ENCODE measurements around the gene NTN3.

The NTN3 gene

GRCh38 chr16:2480948-2481347 lies 9.9 kb downstream of the NTN3 start:
- no peak for DNase-seq

- DNase-seq = no peak
Measured at GRCh38 chr16:2481676-2482075, 10.6 kb downstream of the NTN3 start.

- no peak for DNase-seq
Measured at GRCh38 chr16:2482249-2482648, 11.2 kb downstream of the NTN3 start.

GRCh38 chr16:2482708-2483534 lies 11.8 kb downstream of the NTN3 start:
- no peak for DNase-seq

DNA sequence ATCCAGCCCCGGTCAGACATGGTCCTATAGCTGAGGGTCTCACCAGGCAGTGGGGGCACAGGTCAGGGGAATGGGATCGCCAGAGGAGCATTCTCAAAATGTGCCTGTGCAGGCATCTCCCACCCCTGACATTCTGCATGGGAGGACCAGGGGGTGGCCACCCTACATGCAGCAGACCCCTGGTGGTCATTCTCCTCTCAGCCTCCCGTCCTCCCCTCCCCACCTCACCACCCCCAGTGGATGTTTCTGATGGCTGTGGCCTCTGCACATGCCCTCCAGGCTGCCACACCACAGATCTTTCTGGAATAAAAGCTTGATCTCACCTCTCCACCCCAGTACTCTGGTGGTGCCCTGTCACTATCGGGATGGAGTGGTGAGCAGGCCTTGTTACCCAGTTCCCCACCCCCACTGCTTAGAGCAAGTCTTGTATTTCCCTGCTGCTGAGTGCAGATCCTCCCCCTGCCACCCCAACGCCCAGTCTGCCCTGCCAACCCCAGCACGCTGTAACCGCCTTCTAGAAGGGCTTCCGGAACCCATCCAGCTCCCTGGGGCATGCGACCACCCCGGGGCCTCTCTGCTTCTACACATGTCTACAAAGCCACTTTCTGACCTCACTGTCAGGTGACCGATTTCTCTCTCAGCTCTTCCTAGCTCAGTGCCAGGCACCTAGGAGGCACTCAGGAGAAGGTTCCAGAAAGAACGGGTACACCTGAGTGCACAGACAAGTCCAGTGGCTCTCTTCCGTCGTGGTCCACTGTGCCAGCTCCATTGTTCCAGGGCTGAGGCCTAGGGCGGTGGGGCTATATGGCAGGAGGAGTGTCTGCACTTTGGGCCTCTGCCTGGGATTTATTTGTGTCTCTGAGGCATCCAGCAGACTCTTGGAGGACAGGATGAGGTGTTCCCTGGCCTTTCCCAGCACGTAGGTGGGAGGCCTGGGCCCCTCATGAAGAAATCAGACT lies 13.1 kb downstream of the NTN3 start:
- DNase-seq = no peak

DNA sequence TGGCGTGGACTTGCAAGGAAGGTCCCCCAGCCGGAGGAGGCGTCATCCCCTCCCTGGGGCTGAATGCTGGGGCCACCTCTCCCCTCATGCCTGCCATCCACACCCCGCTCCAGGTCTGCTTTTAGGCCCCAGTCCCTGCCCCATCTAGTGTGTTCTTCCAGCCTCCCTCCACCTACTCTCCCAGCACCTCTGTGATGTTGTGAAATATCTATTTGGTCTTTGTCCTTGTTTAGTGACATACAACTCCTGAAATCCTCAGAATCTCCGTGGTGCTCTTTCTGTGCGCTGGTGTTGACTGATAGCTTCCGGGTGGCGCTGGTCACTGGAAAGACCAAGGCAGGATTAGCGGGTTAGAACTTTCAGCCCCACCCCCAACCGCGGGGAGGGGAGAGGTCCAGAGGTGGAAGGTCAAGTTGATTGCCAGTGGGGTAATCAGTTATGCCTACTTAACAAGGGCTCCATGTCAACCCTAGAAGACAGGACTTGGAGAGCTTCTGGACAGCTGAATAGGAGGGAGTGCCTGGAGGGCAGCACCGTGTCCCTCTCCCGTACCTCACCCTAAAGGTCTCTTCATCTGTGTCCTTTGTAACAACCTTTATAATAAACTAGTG lies 13.9 kb downstream of the NTN3 start:
- DNase-seq = no peak

- DNase-seq = no peak
Measured at GRCh38 chr16:2485811-2486507, 14.9 kb downstream of the NTN3 start.

- DNase-seq = peak; percentile 40
Measured at GRCh38 chr16:2486645-2487516, 15.8 kb downstream of the NTN3 start.

DNA sequence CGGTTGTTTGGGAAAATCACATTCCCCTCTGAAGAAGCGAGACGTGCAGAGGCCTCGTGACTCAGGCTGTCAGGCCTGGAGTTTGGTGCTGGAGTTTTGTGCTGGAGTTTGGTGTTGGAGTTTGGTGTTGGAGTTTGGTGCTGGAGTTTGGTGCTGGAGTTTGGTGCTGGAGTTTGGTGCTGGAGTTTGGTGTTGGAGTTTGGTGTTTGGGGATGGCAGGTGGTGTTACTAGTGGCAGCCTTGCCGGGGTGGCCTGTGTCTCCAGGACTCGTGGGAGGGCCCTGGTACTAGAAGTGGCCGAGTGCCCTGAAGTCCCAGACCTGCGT lies 16.4 kb downstream of the NTN3 start:
- no peak for DNase-seq

DNA sequence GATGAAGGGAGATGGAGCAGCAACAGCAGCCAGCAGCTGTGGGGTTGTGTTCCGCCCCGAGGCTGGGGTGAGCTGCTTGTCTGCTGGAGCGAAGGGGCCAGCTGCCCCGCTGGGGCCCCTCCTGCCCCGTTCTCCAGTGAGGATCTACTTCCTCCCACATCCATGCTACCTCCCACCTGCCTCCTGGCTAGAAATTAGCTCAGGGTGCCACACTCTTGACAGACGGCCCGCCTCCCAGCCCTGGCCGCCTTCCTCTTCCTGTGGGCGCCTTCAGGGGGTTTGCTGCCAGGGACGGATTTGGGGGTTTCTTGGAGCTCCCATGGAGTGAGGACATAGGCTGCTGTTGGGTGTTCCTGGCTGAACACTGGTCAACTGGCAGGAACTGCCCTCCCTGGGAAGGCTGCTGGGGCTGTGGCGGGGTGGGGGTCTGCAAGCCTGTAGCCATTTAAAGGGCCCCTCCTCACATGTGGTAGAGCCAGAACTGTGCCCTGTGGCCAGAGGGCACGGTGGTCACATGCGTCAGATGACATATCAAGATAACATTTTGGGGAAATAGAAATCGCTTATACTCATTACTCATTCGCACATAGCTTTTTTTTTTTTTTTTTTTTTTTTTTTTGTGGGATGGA lies 16.9 kb downstream of the NTN3 start:
- no peak for DNase-seq

DNA sequence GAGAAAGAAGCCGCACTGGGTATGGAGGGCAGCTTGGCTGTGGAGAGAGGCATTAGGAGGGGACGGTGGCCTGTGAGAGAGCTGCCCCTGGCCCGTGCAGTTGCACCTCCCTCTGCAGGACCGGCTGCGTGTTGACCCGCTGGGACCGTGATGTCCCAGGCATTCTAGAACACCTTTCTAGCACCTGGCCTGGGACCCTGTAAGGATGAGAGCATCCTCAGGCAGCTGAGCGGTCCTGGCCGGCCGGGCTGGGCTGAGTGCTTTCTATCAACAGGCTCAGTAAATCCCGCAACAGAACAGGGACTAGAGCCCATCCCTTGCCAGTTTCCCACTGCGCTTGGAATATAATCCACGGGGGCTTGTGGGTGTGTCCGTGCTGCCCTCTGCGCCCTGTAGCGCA lies 18.5 kb downstream of the NTN3 start:
- DNase-seq = no peak

GRCh38 chr16:2490190-2491105 lies 19.4 kb downstream of the NTN3 start:
- no peak for DNase-seq

GRCh38 chr16:2492292-2492691 lies 21.2 kb downstream of the NTN3 start:
- no peak for DNase-seq

DNA sequence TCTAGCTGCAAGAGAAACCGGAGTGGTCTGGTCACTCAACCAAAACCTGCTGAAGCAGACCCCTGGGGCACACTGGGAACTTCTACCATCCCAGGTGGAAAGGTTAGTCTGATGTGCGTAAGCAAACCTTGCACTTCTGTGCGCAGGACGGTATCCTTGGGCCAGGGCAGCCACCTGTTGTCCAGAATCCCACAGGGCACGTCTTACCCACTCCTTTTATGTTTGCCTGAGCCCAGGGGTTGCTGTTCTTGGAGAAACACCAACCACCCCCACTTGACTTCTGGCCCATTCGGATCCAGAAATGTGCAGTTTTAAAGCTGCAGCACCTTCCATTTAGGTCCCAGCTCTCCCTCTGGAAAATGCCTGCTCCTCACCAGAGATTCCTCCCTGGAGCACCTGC lies 22.5 kb downstream of the NTN3 start:
- DNase-seq = no peak

DNA sequence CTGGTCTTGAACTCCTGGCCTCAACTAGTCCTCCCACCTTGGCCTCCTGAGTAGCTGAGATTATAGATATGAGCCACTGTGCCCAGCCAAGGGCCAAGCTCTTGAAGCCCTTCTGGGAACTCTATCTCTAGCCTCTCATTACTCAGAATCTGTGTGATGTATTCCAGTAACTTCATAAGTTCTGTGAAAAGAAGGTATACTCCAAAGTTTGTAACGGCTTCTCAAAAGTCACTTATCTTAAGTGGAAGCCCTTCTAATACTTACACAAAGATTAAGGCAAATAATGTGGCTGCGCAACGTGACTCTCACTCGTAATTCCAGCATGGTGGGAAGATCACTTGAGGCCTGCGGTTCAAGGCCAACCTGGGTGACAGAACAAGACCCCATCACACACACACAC lies 23.5 kb downstream of the NTN3 start:
- no peak for DNase-seq

- DNase-seq = no peak
Measured at GRCh38 chr16:2495041-2495440, 23.9 kb downstream of the NTN3 start.

- no peak for DNase-seq
Measured at GRCh38 chr16:2496223-2497115, 25.4 kb downstream of the NTN3 start.

DNA sequence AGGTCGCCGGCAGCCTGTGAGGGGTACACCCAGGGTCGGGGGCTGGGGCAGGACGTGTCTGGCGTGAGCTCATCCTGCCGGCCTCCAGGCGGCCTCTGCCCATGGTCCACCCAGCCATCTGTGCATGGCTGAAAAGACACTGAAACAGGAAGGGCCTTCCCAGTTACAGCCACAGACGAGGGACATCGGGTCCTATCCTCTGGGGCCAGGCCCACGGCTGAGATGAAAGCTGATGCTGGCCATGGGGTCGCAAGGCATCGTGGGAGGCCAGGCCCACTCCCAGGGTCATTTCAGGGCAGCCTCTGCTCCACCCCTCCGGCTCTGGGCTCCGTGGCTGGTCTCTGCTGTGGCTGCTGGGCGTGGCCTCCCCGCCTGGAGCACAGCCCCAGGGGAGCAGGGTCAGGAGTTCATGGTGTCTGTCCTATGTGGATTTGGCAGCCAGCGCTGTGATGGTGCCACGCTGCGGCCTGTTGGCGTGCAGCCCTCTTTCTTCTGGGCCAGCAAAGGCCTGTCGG lies 26.1 kb downstream of the NTN3 start:
- DNase-seq = no peak
